HepG2 (cell line): Measurements from ENCODE around the gene ARHGAP5. TPM values are rescaled to one million over a fixed set of nuclear protein-coding genes. Genes with fewer than 3 reads are reported as not detected.

ENCODE experiments used
- CREBL2 ChIP-seq: sonication (generic); formaldehyde crosslinking; IDR thresholded peaks from 2 replicates; pipeline ENCODE4 v1.8.1; 2023; ENCODE audit warnings: missing genetic modification reagents, mild to moderate bottlenecking, borderline replicate concordance
- DMAP1 ChIP-seq: IDR thresholded peaks from 2 replicates; pipeline ENCODE4 v1.6.1; 2016
- ELF3 ChIP-seq: IDR thresholded peaks from 2 replicates; pipeline ENCODE4 v1.6.1; 2016; ENCODE audit warnings: missing genetic modification reagents, missing compliant biosample characterization
- FOXO1 ChIP-seq: sonication (generic); formaldehyde crosslinking; IDR thresholded peaks from 2 replicates; pipeline ENCODE4 v1.4.0; 2020; ENCODE audit warnings: missing genetic modification reagents
- KDM4B ChIP-seq: sonication (generic); formaldehyde crosslinking; IDR thresholded peaks from 2 replicates; pipeline ENCODE4 v1.4.0; 2020; ENCODE audit warnings: missing genetic modification reagents
- NFATC3 ChIP-seq: sonication (generic); formaldehyde crosslinking; IDR thresholded peaks from 2 replicates; pipeline ENCODE4 v1.5.1; 2020; ENCODE audit warnings: mild to moderate bottlenecking, missing genetic modification reagents
- PATZ1 ChIP-seq: sonication (generic); formaldehyde crosslinking; IDR thresholded peaks from 2 replicates; pipeline ENCODE4 v1.4.0; 2020; ENCODE audit warnings: missing genetic modification reagents
- PHF20 ChIP-seq: sonication (generic); formaldehyde crosslinking; IDR thresholded peaks from 2 replicates; pipeline ENCODE4 v1.5.0; 2020; ENCODE audit warnings: mild to moderate bottlenecking, missing genetic modification reagents
- YEATS4 ChIP-seq: sonication (generic); formaldehyde crosslinking; IDR thresholded peaks from 2 replicates; pipeline ENCODE4 v1.4.0; 2020; ENCODE audit warnings: missing genetic modification reagents, borderline replicate concordance
- ZNF605 ChIP-seq: sonication (generic); formaldehyde crosslinking; IDR thresholded peaks from 2 replicates; pipeline ENCODE4 v1.8.0; 2022; ENCODE audit warnings: mild to moderate bottlenecking, missing genetic modification reagents
- ZNF670 ChIP-seq: sonication (generic); formaldehyde crosslinking; IDR thresholded peaks from 2 replicates; pipeline ENCODE4 v1.8.0; 2022; ENCODE audit warnings: mild to moderate bottlenecking, missing genetic modification reagents, borderline replicate concordance
- ZSCAN20 ChIP-seq: sonication (generic); formaldehyde crosslinking; IDR thresholded peaks from 2 replicates; pipeline ENCODE4 v1.4.0; 2020; ENCODE audit warnings: missing genetic modification reagents, mild to moderate bottlenecking, borderline replicate concordance
- polyA plus RNA-seq, 8 experiments: library from polyadenylated mRNA; depleted of rRNA in 3 of 8; stranded (reverse) in 7 of 8; unstranded in 1 of 8; fragments of >200 nt; fragmentation: Illumina TruSeq in 4 of 8; extraction: Trizol in 4 of 8; gene quantifications; 2 replicates each; pipeline versions ENCODE4 v1.2.1 to v1.2.3, GENCODE V29; 2011 to 2016; ENCODE audit warnings: low read depth in 4 of 8, missing spikeins in 1 of 8, mixed read lengths in 1 of 8; ENCODE audit not compliant: insufficient read depth in 1 of 8
- total RNA-seq, 5 experiments: library from RNA; depleted of rRNA; stranded (reverse); fragments of >200 nt; fragmentation: Illumina TruSeq; extraction: Trizol; gene quantifications; 2 replicates each; pipeline ENCODE4 v1.2.3, GENCODE V29; 2016; ENCODE audit warnings: low read depth in 1 of 5
- TF ChIP-seq, protein P1 (sequence below): sonication (generic); formaldehyde crosslinking; IDR thresholded peaks from 2 replicates; pipeline ENCODE4 v1.8.1; 2022; ENCODE audit warnings: mild to moderate bottlenecking, missing genetic modification reagents
- TF ChIP-seq, protein P2 (sequence below): sonication (generic); formaldehyde crosslinking; conservative IDR thresholded peaks from 2 replicates; pipeline ENCODE4 v1.4.0; 2020; ENCODE audit warnings: missing genetic modification reagents
- TF ChIP-seq, protein P3 (sequence below): sonication (generic); formaldehyde crosslinking; IDR thresholded peaks from 2 replicates; pipeline ENCODE4 v1.9.0; 2021; ENCODE audit warnings: missing genetic modification reagents, borderline replicate concordance
- TF ChIP-seq, protein P4 (sequence below): IDR thresholded peaks from 2 replicates; pipeline ENCODE4 v1.6.1; 2016; ENCODE audit warnings: low read depth, borderline replicate concordance

ARHGAP5 gene
- total and polyA plus RNA-seq, 2 of the 13 experiments (the other 11 are each of a cell fraction or from before 2014, with no cell fraction given) = 33.7 to 144 TPM

DNA sequence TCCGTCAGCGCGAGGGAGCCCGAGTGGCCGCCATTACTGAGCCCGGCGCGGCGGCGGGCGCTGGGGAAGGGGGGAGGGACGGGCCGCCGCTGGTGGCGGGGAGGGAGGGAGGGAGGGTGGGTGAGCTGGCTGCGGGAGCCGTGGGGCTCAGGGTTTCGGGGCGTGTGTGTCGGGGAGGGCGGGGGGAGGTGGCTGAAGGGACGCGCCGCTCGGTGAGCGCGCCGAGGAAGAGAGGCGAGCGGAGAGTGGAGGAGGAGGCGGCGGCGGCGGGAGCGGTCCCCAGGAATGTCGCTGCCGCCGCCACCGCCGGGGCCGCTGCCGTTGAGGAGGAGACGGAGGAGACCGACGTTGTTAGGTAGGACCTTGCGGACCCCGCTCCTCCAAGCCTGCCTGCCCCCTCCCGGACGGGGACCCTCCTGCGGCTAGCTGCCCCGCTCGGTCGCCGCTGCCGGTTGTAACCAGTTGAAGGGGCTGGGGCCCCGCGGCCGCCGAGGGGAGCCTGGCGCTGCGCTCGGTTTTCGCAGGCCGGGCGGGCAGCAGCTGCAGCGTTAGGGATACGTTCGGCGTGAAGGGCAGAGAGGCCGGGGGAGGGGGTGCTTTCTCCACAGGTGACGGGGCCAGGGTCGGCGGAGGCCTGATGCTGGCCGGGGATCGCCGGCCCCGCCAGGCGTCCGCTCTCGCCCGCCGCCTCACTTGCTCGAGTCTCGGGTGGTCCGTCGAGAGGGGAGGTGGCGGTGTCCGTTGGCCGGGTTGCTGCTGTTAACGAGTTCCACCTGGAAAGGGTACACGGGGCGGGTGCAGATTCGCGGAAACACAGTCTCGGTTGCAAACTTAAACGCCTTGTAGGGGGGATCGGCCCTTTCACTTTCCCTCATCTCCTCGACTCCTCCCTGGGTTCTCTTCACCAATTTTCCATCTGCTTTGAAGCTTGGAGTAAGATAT, at the start of gene ARHGAP5 (continued):
- TF ChIP-seq PATZ1 (CRISPR knock-in tag) (peak; percentile 56; the same call in 1 of the 2 replicates), NFATC3 (CRISPR knock-in tag) (0 out of 2 replicates have a peak, but pooled peaks have one; percentile 59), DMAP1 (CRISPR knock-in tag) (peak; percentile 64), ZSCAN20 (CRISPR knock-in tag) (0 out of 2 replicates have a peak, but pooled peaks have one; percentile 82), FOXO1 (CRISPR knock-in tag) (peak; percentile 86), KDM4B (no peak), ZNF605 (peak; percentile 79; the same call in 1 of the 2 replicates), CREBL2 (CRISPR knock-in tag) (0 out of 2 replicates have a peak, but pooled peaks have one; percentile 85), PHF20 (CRISPR knock-in tag) (peak; percentile 61), ZNF670 (CRISPR knock-in tag) (peak; percentile 65; the same call in 1 of the 2 replicates), YEATS4 (CRISPR knock-in tag) (peak; percentile 82), ELF3 (CRISPR knock-in tag) (no peak)
- TF ChIP-seq, protein P1, sequence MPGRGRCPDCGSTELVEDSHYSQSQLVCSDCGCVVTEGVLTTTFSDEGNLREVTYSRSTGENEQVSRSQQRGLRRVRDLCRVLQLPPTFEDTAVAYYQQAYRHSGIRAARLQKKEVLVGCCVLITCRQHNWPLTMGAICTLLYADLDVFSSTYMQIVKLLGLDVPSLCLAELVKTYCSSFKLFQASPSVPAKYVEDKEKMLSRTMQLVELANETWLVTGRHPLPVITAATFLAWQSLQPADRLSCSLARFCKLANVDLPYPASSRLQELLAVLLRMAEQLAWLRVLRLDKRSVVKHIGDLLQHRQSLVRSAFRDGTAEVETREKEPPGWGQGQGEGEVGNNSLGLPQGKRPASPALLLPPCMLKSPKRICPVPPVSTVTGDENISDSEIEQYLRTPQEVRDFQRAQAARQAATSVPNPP (CRISPR knock-in tag) = 0 out of 2 replicates have a peak, but pooled peaks have one; percentile 81
- TF ChIP-seq, protein P2, sequence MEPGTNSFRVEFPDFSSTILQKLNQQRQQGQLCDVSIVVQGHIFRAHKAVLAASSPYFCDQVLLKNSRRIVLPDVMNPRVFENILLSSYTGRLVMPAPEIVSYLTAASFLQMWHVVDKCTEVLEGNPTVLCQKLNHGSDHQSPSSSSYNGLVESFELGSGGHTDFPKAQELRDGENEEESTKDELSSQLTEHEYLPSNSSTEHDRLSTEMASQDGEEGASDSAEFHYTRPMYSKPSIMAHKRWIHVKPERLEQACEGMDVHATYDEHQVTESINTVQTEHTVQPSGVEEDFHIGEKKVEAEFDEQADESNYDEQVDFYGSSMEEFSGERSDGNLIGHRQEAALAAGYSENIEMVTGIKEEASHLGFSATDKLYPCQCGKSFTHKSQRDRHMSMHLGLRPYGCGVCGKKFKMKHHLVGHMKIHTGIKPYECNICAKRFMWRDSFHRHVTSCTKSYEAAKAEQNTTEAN (CRISPR knock-in tag) = peak; percentile 22; the same call in 1 of the 2 replicates
- TF ChIP-seq, protein P3, sequence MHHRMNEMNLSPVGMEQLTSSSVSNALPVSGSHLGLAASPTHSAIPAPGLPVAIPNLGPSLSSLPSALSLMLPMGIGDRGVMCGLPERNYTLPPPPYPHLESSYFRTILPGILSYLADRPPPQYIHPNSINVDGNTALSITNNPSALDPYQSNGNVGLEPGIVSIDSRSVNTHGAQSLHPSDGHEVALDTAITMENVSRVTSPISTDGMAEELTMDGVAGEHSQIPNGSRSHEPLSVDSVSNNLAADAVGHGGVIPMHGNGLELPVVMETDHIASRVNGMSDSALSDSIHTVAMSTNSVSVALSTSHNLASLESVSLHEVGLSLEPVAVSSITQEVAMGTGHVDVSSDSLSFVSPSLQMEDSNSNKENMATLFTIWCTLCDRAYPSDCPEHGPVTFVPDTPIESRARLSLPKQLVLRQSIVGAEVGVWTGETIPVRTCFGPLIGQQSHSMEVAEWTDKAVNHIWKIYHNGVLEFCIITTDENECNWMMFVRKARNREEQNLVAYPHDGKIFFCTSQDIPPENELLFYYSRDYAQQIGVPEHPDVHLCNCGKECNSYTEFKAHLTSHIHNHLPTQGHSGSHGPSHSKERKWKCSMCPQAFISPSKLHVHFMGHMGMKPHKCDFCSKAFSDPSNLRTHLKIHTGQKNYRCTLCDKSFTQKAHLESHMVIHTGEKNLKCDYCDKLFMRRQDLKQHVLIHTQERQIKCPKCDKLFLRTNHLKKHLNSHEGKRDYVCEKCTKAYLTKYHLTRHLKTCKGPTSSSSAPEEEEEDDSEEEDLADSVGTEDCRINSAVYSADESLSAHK (CRISPR knock-in tag) = no peak
- TF ChIP-seq, protein P4, sequence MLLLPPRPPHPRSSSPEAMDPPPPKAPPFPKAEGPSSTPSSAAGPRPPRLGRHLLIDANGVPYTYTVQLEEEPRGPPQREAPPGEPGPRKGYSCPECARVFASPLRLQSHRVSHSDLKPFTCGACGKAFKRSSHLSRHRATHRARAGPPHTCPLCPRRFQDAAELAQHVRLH (CRISPR knock-in tag) = no peak; the same call in none of the 2 replicates
